OCI-M1 (cell line): ENCODE measurements around the gene C1RL.

Source experiments
- DNase-seq: peaks from one replicate; lab custom pipeline; 2025; lab: John Stamatoyannopoulos, UW

The C1RL gene

DNA sequence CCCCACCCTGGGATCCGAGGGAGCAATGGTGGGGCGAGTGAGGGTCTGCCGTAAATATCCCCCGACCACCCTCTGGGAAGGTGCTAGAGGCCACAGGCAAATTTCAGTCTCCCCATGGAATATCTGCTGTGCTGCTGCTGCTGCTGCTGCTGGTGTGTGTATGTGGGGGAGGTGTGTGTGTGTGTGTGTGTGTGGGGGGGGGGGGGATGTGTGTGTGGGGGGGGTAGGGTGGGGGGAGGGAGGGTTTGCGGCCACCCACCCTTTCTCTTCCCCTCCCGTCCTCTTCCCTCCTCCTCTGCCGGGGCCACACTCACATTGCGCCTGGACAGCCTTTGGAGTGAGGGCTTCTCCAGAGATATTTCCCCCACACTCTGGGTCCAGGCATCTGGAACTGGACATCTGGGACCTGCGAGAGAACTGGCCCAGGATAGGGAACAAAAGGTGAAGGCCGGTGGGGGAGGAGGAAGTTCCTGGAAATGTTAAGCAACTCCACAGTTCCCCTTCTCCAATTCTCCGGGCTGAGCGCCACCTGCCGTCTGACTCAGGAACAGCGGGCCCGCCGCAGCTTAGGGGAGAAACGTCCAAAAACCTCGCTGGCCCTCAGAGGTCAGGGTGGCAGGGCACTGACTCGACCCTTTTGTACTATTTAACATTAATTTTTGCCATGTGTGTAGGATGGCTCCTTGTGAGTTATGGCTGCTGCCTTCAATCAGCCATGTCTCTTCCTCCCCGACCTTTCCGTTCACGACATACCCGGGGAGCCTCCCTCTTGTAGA, at the start of gene C1RL:
Gene C1RL, minus strand, starts transcription at position 419 of the 776 bp plus-strand sequence. Its CDS starts 34 bp downstream, at position 385.
- DNase-seq = peak; percentile 96

DNA sequence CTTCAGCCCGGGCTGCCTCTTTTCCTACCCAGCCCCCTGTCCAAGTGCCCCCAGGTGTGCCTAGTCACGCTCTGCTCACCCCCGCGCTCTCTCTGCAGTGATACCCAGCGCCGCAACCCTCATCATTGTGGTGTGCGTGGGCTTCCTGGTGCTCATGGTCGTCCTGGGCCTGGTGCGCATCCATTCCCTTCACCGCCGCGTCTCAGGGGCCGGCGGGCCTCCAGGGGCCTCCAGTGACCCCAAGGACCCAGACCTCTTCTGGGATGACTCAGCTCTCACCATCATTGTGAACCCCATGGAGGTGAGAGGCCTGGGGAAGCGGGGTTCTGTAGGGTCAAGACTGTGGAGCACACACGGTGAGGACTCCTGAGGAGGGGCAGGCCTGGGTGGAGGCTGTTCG, 48.4 kb upstream of the C1RL start:
- no peak for DNase-seq

GRCh38 chr12:7156259-7157197, 47.5 kb upstream of the C1RL start:
- no peak for DNase-seq

- no peak for DNase-seq
Observed at GRCh38 chr12:7155471-7156034, 46.5 kb upstream of the C1RL start.

DNA sequence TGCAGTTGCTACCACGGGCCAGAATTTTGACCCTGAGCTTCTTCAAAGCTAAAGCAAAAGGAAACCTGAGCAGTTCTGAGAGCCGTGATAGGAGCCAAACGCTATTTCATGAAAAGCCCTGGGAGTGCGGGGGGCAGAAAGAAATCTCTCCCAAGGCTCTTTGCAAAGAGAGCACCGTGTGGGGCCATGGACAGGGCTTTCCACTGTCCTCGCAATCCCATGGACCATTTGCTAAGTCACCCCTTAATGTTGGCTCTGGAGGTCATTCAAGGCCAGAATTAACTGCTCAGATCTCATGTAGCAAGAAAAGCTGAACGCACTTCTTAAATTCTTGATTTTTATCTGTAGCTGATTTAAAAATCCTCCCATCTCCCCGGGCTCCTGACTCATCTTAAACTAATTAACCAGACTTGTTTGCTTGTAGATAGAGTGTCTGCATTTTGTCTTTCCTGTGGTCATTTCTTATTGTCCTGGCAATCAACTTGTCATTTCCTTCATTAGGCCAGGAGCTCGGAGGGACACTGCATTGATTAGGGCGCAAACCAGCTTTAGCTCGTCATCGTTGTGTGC, 46.0 kb upstream of the C1RL start:
- no peak for DNase-seq

GRCh38 chr12:7154042-7154441, 45.0 kb upstream of the C1RL start:
- DNase-seq = no peak

GRCh38 chr12:7152818-7153217, 43.8 kb upstream of the C1RL start:
- DNase-seq = no peak

- no peak for DNase-seq
Observed at GRCh38 chr12:7151532-7151931, 42.5 kb upstream of the C1RL start.

- no peak for DNase-seq
Observed at GRCh38 chr12:7150841-7151240, 41.8 kb upstream of the C1RL start.

DNA sequence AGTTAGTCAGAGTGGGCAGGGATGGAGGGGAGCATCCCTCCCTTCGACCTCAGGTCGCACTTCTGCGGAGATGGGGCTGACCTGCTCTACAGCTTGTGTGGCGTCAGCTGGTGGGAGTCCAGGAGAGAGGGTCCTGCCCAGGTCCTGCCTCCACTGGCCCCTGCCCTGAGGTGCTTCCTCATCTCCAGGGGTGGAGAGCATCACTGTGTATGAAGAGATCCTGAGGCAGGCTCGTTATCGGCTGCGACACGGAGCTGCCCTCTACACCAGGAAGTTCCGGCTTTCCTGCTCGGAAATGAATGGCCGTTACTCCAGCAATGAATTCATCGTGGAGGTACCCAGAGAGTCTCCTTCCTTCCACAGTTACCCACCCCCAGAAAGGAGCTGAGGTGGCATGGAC, 41.3 kb upstream of the C1RL start:
- no peak for DNase-seq

DNA sequence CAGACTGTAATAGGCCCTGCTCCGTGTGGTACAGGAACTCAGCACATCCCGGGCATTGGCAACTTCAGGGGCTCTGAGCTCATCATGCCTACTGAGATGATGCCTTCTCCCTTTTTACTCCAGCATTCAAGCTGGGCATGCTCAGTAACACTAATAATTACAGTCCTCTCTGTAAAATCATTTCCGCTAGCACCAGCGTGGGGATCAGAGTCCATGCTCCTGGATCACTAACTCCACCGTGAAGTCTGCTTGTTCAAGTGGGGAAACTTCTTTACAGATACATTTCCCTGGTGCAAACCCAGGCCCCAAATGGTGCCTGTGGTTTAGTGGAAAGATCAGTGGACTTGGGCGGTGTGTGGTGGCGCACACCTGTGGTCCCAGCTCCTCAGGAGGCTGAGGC, 37.9 kb upstream of the C1RL start:
- DNase-seq = no peak

DNA sequence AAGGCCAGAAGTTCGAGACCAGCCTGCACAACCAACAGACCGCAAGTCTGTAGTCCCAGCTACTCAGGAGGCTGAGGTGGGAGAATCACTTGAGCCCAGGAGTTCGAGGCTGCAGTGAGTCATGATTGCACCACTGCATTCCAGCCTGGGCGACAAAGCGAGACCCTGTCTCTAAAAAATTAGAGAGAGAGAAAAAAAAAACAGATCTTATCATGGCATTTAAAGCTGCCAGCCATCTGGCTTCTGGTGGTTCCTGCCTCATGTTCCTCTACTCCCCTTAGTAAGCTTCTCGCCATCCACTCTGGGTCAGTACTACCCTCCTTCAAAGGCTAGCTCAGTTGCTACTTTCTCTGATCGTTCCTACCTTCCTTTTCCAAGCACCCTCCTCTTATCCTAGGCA, 37.2 kb upstream of the C1RL start:
- DNase-seq = no peak

GRCh38 chr12:7145671-7146070, 36.7 kb upstream of the C1RL start:
- no peak for DNase-seq

- DNase-seq = peak; percentile 65
Observed at GRCh38 chr12:7144414-7145120, 35.6 kb upstream of the C1RL start.

- DNase-seq = no peak
Observed at GRCh38 chr12:7143564-7143963, 34.5 kb upstream of the C1RL start.

DNA sequence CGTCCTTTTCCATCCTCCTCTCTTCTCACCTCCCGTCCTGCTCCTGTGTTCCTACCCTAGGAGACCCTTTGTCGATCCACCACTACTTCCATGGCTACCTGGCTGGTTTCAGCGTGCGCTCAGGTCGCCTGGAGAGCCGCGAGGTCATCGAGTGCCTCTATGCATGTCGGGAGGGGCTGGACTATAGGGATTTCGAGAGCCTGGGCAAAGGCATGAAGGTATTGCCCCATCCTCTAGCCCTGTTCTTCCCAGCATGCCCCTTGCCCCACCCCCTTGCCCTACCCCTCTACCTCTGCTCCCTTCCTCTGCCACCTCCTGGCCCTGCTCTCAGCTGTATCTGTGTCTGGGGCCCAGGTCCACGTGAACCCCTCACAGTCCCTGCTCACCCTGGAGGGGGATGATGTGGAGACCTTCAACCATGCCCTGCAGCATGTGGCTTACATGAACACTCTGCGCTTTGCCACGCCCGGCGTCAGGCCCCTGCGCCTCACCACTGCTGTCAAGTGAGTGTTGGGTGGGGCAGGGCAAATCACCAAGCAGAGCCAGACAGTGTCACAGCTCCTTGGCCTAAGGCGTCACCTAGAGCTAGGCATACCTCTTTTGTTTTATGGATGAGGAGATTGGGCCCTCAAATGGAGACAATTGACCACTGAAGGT, 33.9 kb upstream of the C1RL start:
- DNase-seq = no peak

DNA sequence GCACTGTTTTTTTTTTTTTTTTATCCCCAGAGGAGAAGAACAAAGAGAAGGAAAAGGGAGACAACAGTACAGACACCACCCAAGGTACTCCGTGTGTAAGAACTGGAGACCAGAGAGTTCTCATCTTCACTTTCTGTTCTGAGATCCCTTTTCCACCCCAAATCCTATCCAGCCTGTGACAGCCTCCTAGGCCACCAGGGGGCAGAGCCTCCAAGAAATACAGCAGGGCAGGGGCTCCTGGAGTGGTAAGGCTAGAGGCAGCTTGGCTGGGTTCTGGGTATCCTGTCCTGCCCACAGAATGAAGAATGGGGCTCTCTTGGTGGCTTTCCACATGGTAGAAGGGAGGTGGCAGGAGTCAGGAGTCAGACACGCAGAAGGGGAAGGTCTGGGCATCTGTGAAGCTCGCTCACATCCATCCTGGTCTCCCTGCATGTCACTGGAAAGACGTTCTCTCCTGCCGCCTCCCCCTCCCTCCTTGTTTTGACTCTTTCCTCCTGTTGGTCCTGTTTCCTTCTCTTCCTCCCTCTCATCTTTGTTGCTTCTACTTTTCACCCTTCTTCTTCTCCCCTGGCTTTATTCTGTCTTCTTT, 33.1 kb upstream of the C1RL start:
- peak; percentile 82 for DNase-seq

DNA sequence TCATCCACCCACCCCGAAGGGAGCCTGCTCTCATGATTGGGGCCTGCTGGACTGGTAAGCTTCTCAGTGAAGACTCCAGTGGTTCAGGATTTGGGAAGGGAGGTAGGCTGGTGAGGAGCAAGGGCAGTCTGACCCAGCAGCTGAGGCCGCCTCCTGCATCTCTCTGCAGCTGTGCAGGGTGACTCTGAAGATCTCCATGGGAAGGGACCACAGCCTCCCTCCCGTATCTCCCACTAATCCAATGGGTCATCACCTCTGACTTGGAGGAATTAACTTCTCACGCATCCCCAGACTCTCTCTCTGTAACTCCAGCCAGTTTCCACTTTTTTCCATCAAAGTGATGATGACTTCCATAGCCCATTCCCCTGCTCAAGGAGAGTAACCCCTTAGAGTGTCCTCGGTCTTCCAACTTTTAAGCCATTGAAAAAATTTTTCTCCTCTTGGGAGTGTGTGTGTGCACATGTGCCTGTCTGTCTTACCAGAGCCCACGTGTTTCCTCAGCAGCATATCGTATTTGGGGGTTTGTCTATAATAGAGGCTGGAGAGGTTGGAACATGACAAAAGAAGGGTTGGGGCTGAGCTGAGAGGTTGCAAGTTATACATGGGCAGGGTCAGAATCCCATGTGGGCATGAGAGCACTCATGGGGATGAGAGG, 32.5 kb upstream of the C1RL start:
- DNase-seq = no peak

DNA sequence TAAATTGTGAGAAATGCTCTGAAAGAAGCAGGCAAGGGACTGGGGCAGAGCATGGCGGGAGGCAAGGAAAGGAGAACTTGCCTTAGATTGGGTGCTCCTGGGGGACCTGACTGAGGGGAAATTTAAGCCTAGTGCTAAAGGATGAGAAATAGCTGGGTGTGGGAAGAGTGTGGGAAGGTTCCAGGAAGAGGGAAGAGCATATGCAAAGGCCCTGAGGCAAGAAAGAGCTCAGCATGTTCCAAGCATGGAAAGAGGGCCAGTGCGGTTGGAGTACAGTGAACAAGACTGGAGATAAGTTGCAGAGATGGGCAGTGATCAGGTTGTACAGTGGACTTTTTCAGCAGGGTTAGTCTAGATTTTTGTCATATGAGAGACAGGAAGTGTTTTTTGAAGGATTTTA, 30.2 kb upstream of the C1RL start:
- no peak for DNase-seq

DNA sequence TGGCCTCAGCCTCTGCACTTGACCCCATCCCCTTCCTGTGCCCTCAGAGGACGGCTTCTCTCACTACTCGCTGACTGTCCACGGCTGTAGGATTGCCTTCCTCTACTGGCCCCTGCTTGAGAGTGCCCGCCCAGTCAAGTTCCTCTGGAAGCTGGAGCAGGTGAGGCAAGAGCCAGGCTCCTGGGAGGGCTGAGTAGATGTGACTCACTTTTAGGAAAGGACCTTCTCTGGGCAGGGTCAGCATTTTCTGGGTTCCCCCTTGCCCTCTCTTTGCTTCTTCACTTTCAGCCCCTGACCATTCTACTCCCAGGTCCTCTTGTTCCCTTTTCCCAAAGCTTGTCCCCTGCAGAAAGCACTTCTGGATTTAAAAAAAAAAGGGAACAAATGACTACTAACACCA, 28.9 kb upstream of the C1RL start:
- no peak for DNase-seq
